ENCODE results near the gene OR52N1. TPM values are rescaled to one million over a fixed set of nuclear protein-coding genes. Genes with fewer than 3 reads are reported as not detected.

OR52N1 gene
- total RNA-seq, 1 donor from 2014 or later: not detected

Other genes starting within 250 kb of the OR52N1 start
- not detected in 2 replicates for gene OR52H1, start 242.7 kb downstream of the OR52N1 start, total RNA-seq
- not detected in 2 replicates for gene OR52B6, start 210.4 kb downstream of the OR52N1 start, total RNA-seq
- 2.0 TPM in 2 replicates for gene TRIM6, start 194.6 kb downstream of the OR52N1 start, total RNA-seq
- 11.3 and 12.9 TPM in 2 replicates for gene TRIM34, start 166.3 kb downstream of the OR52N1 start, total RNA-seq
- gene TRIM5, start 106.2 kb downstream of the OR52N1 start, total RNA-seq: 56.6 and 77.9 TPM in 2 replicates
- 116 and 129 TPM in 2 replicates for gene TRIM22, start 101.5 kb downstream of the OR52N1 start, total RNA-seq
- gene OR56B1, start 54.8 kb downstream of the OR52N1 start, total RNA-seq: not detected in 2 replicates
- not detected in 2 replicates for gene OR52N4, start 37.0 kb downstream of the OR52N1 start, total RNA-seq
- not detected in 2 replicates for gene OR52N5, start 7.9 kb downstream of the OR52N1 start, total RNA-seq
- gene OR52N2, start 17.7 kb upstream of the OR52N1 start, total RNA-seq: not detected in 2 replicates
- not detected in 2 replicates for gene OR52E6, start 50.6 kb upstream of the OR52N1 start, total RNA-seq
- not detected in 2 replicates for gene OR52E8, start 66.4 kb upstream of the OR52N1 start, total RNA-seq
- gene OR52E4, start 89.4 kb upstream of the OR52N1 start, total RNA-seq: not detected in 2 replicates
- not detected in 2 replicates for gene OR52E5, start 101.9 kb upstream of the OR52N1 start, total RNA-seq
- not detected in 2 replicates for gene OR56A3, start 151.0 kb upstream of the OR52N1 start, total RNA-seq
- gene OR56A5, start 177.2 kb upstream of the OR52N1 start, total RNA-seq: not detected in 2 replicates
- gene OR52L1, start 195.7 kb upstream of the OR52N1 start, total RNA-seq: not detected in 2 replicates
- gene OR56A4, start 215.7 kb upstream of the OR52N1 start, total RNA-seq: not detected in 2 replicates
- not detected in 2 replicates for gene OR56A1, start 239.5 kb upstream of the OR52N1 start, total RNA-seq